ENCODE measurements around the gene RPRD1B. TPM values are rescaled to one million over a fixed set of nuclear protein-coding genes. Genes with fewer than 3 reads are reported as not detected.

Gene RPRD1B
- polyA plus RNA-seq, 1 of the 3 experiments (the other 2 are of a cell fraction): 11.8 TPM

- ChIA-PET CTCF (interaction anchor here (2.0 kb wide), 1 partner anchor 47 kb away, joined by 6 read pairs; no protein-coding TSS in a partner anchor), POLR2A (no interaction called here)
- H3K4me2 ChIP-seq: no peak overlapping the region
- TF ChIP-seq MXI1 (IDR thresholded peaks at IDR 0.05; ENCODE audit: low read depth, low read length) (no peak), SIN3A (IDR thresholded peaks at IDR 0.05; ENCODE audit: borderline replicate concordance, low read depth, low read length) (no peak), ELF1 (IDR thresholded peaks at IDR 0.05) (no peak), RCOR1 (IDR thresholded peaks at IDR 0.05; ENCODE audit: low read length) (no peak), GABPA (IDR thresholded peaks at IDR 0.05; ENCODE audit: low read depth) (no peak), TCF12 (IDR thresholded peaks at IDR 0.05) (no peak), USF2 (IDR thresholded peaks at IDR 0.05; ENCODE audit: borderline replicate concordance, low read depth, low read length) (no peak), RXRA (IDR thresholded peaks at IDR 0.05; ENCODE audit: borderline replicate concordance, low read depth) (no peak), EP300 (IDR thresholded peaks at IDR 0.05; ENCODE audit: borderline replicate concordance in 1 of 2, low read depth in 1 of 2, low read length in 1 of 2) (no peak), FOSL2 (IDR thresholded peaks at IDR 0.05; ENCODE audit: borderline replicate concordance, low read depth) (no peak), TAF1 (IDR thresholded peaks at IDR 0.05; ENCODE audit: borderline replicate concordance, low read depth, low read length) (no peak), NFIC (IDR thresholded peaks at IDR 0.05; ENCODE audit: borderline replicate concordance) (no peak)
- H3F3A ChIP-seq (replicated peaks; ENCODE audit: insufficient read depth): peaks cover 45% of the 10 kb centered on the region
- H3K27me3 ChIP-seq (ENCODE audit: insufficient read depth): no peaks in the 10 kb centered on the region
- peaks cover 8 to 11% of the 10 kb centered on the region in 2 experiments; a peak in 3 of 4 replicates for H3K4me1 ChIP-seq (ENCODE audit: control insufficient read depth in 1 of 2, insufficient read depth in 2 of 2, low read depth in 1 of 2, low read length in 1 of 2)
- DNase-seq: no peak
- H3K36me3 ChIP-seq (replicated peaks in 1 of 2; ENCODE audit: control insufficient read depth in 1 of 2, insufficient read depth in 2 of 2, low read length in 1 of 2): no peaks in the 10 kb centered on the region
- no peak overlapping the region for H3K4me3 ChIP-seq (ENCODE audit: low read depth in 2 of 2, low read length in 1 of 2)
- no peaks in the 10 kb centered on the region for H3K9me2 ChIP-seq
- H3K9me3 ChIP-seq: no peaks in the 10 kb centered on the region
- H4K20me1 ChIP-seq (ENCODE audit: insufficient read depth): no peaks in the 10 kb centered on the region
- H2AFZ ChIP-seq (ENCODE audit: low read depth): no peak overlapping the region
- WGBS (ENCODE audit: low lambda C conversion rate): 96% methylated on average over 4 of the region's 4 CpGs
- H3K9ac ChIP-seq: no peak overlapping the region
- H3K79me2 ChIP-seq (ENCODE audit: insufficient read depth): no peaks in the 10 kb centered on the region
- H3K27ac ChIP-seq (ENCODE audit: low read depth in 2 of 2, low read length in 1 of 2): no peak overlapping the region
Observed at GRCh38 chr20:38120625-38120988, 87.1 kb downstream of the RPRD1B start.

- Histone ChIP-seq H4K20me1 (ENCODE audit: insufficient read depth) (no peaks in the 10 kb centered on the region), H3K9ac (no peak overlapping the region), H2AFZ (ENCODE audit: low read depth) (no peak overlapping the region), H3K4me3 (ENCODE audit: low read depth in 2 of 2, low read length in 1 of 2) (no peak overlapping the region), H3K9me2 (no peaks in the 10 kb centered on the region), H3K79me2 (ENCODE audit: insufficient read depth) (no peaks in the 10 kb centered on the region), H3K4me1 (ENCODE audit: control insufficient read depth in 1 of 2, insufficient read depth in 2 of 2, low read depth in 1 of 2, low read length in 1 of 2) (peaks cover 18% of the 10 kb centered on the region in 2 experiments; a peak in 3 of 4 replicates), H3K4me2 (no peak overlapping the region), H3K9me3 (no peaks in the 10 kb centered on the region), H3K27me3 (ENCODE audit: insufficient read depth) (no peaks in the 10 kb centered on the region), H3K27ac (ENCODE audit: low read depth in 2 of 2, low read length in 1 of 2) (peak overlapping the region in 1 of 2 experiments; percentile 21; a peak in 1 of 4 replicates), H3F3A (replicated peaks; ENCODE audit: insufficient read depth) (peaks cover 46% of the 10 kb centered on the region), H3K36me3 (replicated peaks in 1 of 2; ENCODE audit: control insufficient read depth in 1 of 2, insufficient read depth in 2 of 2, low read length in 1 of 2) (no peaks in the 10 kb centered on the region)
- WGBS (ENCODE audit: low lambda C conversion rate): 86% methylated on average over 4 of the region's 4 CpGs
- DNase-seq: no peak
- ChIA-PET CTCF (interaction anchor here (2.0 kb wide), 1 partner anchor 48 kb away, joined by 6 read pairs; no protein-coding TSS in a partner anchor), POLR2A (no interaction called here)
- TF ChIP-seq ZBTB33 (IDR thresholded peaks at IDR 0.05; ENCODE audit: borderline replicate concordance, low read depth): no peak
- TF ChIP-seq MAX (IDR thresholded peaks at IDR 0.05; ENCODE audit: low read depth): no peak
- no peak for TF ChIP-seq RCOR1 (IDR thresholded peaks at IDR 0.05; ENCODE audit: low read length)
- TF ChIP-seq TEAD4 (IDR thresholded peaks at IDR 0.05; ENCODE audit: borderline replicate concordance, insufficient read depth): no peak
- TF ChIP-seq RFX5 (IDR thresholded peaks at IDR 0.05; ENCODE audit: low read length): no peak
- no peak for TF ChIP-seq REST (IDR thresholded peaks at IDR 0.05; ENCODE audit: low read depth, low read length)
- no peak for TF ChIP-seq GATA2 (CRISPR knock-in tag; IDR thresholded peaks at IDR 0.05)
- no peak for TF ChIP-seq TCF12 (IDR thresholded peaks at IDR 0.05)
- TF ChIP-seq FOSL2 (IDR thresholded peaks at IDR 0.05; ENCODE audit: borderline replicate concordance, low read depth): no peak
- no peak for TF ChIP-seq CHD2 (IDR thresholded peaks at IDR 0.05; ENCODE audit: low read length, partially characterized antibody)
- TF ChIP-seq USF2 (IDR thresholded peaks at IDR 0.05; ENCODE audit: borderline replicate concordance, low read depth, low read length): no peak
- no peak for TF ChIP-seq MXI1 (IDR thresholded peaks at IDR 0.05; ENCODE audit: low read depth, low read length)
- no peak for TF ChIP-seq SMC3 (IDR thresholded peaks at IDR 0.05; ENCODE audit: low read depth, low read length)
Observed at GRCh38 chr20:38121741-38122140, 88.2 kb downstream of the RPRD1B start.
